Nephron (organoid): ENCODE results near the gene PPAT.

Experiments used
- H3K27ac Mint-ChIP-seq, 3 experiments: 2 replicates each; pipeline ENCODE4 v1.8.0; 2020; ENCODE audit warnings: mixed read lengths in 3 of 3, mild to moderate bottlenecking in 2 of 3, moderate library complexity in 1 of 3
- H3K27me3 Mint-ChIP-seq: 2 replicates; pipeline ENCODE4 v1.8.0; 2021; ENCODE audit warnings: low read depth, mild to moderate bottlenecking, moderate library complexity, mixed read lengths
- H3K36me3 Mint-ChIP-seq: 2 replicates; pipeline ENCODE4 v1.8.0; 2020; ENCODE audit warnings: low read depth, mixed read lengths
- H3K4me1 Mint-ChIP-seq: 2 replicates; pipeline ENCODE4 v1.8.0; 2020; ENCODE audit warnings: mixed read lengths
- H3K4me3 Mint-ChIP-seq, 3 experiments: 2 replicates each; pipeline ENCODE4 v1.8.0; 2020; ENCODE audit warnings: mild to moderate bottlenecking in 3 of 3, mixed read lengths in 3 of 3, moderate library complexity in 2 of 3
- H3K9me3 Mint-ChIP-seq: 2 replicates; pipeline ENCODE4 v1.8.0; 2020; ENCODE audit warnings: mixed read lengths
- TF ChIP-seq, protein P1 (sequence below), 3 experiments: fragments of 200-600 bp; sonication (generic); IDR thresholded peaks; one replicate each; pipeline ENCODE4 v1.5.0; 2021; ENCODE audit warnings: antibody characterized with exemption in 3 of 3; ENCODE audit not compliant: unreplicated experiment in 3 of 3

Gene PPAT

GRCh38 chr4:56445699-56446098, 10.3 kb upstream of the PPAT start:
- TF ChIP-seq, protein P1, sequence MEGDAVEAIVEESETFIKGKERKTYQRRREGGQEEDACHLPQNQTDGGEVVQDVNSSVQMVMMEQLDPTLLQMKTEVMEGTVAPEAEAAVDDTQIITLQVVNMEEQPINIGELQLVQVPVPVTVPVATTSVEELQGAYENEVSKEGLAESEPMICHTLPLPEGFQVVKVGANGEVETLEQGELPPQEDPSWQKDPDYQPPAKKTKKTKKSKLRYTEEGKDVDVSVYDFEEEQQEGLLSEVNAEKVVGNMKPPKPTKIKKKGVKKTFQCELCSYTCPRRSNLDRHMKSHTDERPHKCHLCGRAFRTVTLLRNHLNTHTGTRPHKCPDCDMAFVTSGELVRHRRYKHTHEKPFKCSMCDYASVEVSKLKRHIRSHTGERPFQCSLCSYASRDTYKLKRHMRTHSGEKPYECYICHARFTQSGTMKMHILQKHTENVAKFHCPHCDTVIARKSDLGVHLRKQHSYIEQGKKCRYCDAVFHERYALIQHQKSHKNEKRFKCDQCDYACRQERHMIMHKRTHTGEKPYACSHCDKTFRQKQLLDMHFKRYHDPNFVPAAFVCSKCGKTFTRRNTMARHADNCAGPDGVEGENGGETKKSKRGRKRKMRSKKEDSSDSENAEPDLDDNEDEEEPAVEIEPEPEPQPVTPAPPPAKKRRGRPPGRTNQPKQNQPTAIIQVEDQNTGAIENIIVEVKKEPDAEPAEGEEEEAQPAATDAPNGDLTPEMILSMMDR (IDR thresholded peaks at IDR 0.05; ENCODE audit: unreplicated experiment in 3 of 3): no peak
- peaks cover 70% of the 10 kb centered on the region for H3K36me3 Mint-ChIP-seq
- peaks cover under 1% of the 10 kb centered on the region for H3K4me1 Mint-ChIP-seq
- no peak overlapping the region for H3K4me3 Mint-ChIP-seq
- H3K27ac Mint-ChIP-seq: no peak overlapping the region
- no peaks in the 10 kb centered on the region for H3K9me3 Mint-ChIP-seq
- H3K27me3 Mint-ChIP-seq: no peaks in the 10 kb centered on the region

DNA sequence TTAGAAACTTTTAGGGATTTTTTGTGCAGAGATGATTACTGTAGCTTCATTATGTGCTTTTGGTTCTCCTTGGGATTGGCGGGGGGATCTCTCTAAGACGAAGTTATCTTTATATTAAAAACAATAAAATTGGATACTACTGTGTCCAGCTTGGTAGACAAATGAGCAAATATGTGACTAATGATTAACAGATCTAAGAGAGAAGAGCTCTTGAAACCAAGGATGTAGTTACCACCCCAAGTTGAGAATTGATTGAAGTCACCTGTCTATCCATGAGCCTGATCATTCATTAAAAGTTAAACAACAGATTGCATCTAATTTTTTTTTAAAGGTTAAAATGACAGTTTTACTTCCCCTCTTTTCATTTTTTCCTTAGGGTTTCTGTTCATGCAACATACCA, 9.3 kb upstream of the PPAT start:
- H3K27me3 Mint-ChIP-seq: no peaks in the 10 kb centered on the region
- peaks cover 66% of the 10 kb centered on the region for H3K36me3 Mint-ChIP-seq
- H3K4me1 Mint-ChIP-seq: peaks cover 9% of the 10 kb centered on the region
- H3K27ac Mint-ChIP-seq: no peak overlapping the region
- TF ChIP-seq, protein P1 (IDR thresholded peaks at IDR 0.05; ENCODE audit: unreplicated experiment in 3 of 3): no peak
- H3K4me3 Mint-ChIP-seq: no peak overlapping the region
- H3K9me3 Mint-ChIP-seq: no peaks in the 10 kb centered on the region

- Mint-ChIP-seq H3K36me3 (peaks cover 40% of the 10 kb centered on the region), H3K27ac (no peak overlapping the region)
- TF ChIP-seq, protein P1 (IDR thresholded peaks at IDR 0.05; ENCODE audit: unreplicated experiment in 3 of 3): no peak
These were observed 5.6 kb upstream of the PPAT start for GRCh38 chr4:56440983-56441382.

DNA sequence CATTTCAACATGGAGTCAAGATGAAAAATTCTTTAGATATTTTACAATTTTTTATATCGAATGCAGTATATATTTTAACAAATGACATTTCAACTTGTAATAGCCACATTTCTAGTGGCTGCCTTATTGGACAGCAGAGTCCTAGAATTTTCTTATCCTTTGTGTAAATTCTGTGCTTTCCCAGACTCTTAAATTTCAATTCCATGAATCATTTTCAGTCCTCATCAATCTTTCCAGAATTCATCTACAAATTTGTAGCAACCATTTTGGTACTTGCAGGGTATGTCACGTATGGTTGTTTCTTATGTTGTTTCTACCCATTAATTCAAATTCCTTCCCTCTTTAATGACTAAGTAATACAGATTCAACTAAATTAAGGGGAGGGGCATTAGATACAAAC, 3.4 kb upstream of the PPAT start:
- Mint-ChIP-seq H3K27ac (no peak overlapping the region), H3K4me3 (peak overlapping the region; percentile 30 to 57 (median 50)), H3K36me3 (peaks cover 24% of the 10 kb centered on the region), H3K9me3 (no peaks in the 10 kb centered on the region), H3K4me1 (peaks cover 32% of the 10 kb centered on the region), H3K27me3 (no peaks in the 10 kb centered on the region)
- TF ChIP-seq, protein P1 (IDR thresholded peaks at IDR 0.05; ENCODE audit: unreplicated experiment in 3 of 3): no peak

More at GRCh38 chr4:56440983-56441382, 5.6 kb upstream of the PPAT start:
- H3K4me3 Mint-ChIP-seq: no peak overlapping the region
- H3K4me1 Mint-ChIP-seq: peaks cover 23% of the 10 kb centered on the region
- H3K9me3 Mint-ChIP-seq: no peaks in the 10 kb centered on the region
- no peaks in the 10 kb centered on the region for H3K27me3 Mint-ChIP-seq

DNA sequence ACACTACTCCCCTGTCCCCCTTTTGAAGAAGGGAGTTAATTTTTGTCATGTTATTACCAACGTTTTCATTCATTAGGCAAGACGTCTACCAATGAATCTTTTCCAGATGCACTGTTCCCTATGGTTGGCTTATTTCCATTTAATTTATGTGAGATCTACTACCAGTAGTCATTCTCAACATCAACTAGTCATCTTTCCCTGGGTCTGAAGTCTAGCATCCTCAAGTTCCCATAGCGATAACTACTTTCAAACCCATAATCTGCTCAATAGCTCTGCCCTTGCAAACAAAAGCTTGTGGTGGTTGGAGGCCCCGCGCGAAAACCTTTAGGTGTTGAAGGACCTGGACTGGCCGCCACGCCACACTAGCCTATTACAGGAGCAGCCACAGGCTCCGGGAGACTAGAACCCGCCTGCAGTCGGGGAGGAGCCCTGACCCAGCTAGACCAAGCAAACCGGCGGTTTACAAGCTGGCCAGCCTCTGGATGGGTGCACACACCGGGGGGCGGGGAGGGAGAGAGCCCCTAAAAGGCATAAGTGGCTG, 746 bp downstream of the PPAT start:
- TF ChIP-seq, protein P1 (IDR thresholded peaks at IDR 0.05; ENCODE audit: unreplicated experiment in 3 of 3): no peak
- H3K4me3 Mint-ChIP-seq: peak overlapping the region; percentile 92 to 97 (median 97)
- peak overlapping the region; percentile 65 to 93 (median 72) for H3K27ac Mint-ChIP-seq
- H3K9me3 Mint-ChIP-seq: no peaks in the 10 kb centered on the region
- H3K36me3 Mint-ChIP-seq: peaks cover 4% of the 10 kb centered on the region
- H3K27me3 Mint-ChIP-seq: no peaks in the 10 kb centered on the region
- H3K4me1 Mint-ChIP-seq: peaks cover 27% of the 10 kb centered on the region

DNA sequence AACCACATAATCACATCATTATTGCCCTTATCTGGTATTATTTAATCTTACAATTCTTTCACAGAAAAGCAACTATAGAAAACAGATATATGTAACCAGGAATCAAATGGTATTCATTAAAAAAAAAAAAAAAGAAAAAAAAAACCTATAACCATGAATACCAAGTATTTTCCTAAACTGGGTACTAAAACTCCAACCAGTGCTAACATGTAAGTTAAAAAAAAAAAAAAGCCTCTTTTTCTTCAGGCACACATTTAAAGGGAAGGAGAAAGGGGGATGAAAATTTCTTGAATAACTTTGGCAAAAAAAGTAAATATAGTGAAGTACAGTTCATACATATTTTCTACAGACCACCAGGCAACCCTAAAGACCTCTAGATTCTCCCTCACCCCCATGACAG, 2.1 kb downstream of the PPAT start:
- Mint-ChIP-seq H3K27me3 (no peaks in the 10 kb centered on the region), H3K9me3 (no peaks in the 10 kb centered on the region), H3K4me3 (peak overlapping the region; percentile 71 to 92 (median 72)), H3K4me1 (peaks cover 28% of the 10 kb centered on the region), H3K36me3 (no peaks in the 10 kb centered on the region), H3K27ac (no peak overlapping the region)
- TF ChIP-seq, protein P1 (IDR thresholded peaks at IDR 0.05; ENCODE audit: unreplicated experiment in 3 of 3): no peak
